Mesendoderm (in vitro differentiated cells): ENCODE results near the gene ACKR4. TPM values are rescaled to one million over a fixed set of nuclear protein-coding genes. Genes with fewer than 3 reads are reported as not detected.

Experiments
- DNase-seq: peaks from one replicate; pipeline ENCODE4 v3.0.0; 2013
- H2AK5ac ChIP-seq: 2 replicates; pipeline ENCODE4 v1.6.1; 2013; ENCODE audit warnings: low read length, inconsistent platforms
- H2BK120ac ChIP-seq: 2 replicates; pipeline ENCODE4 v1.6.1; 2013; ENCODE audit warnings: low read depth, mild to moderate bottlenecking, low read length, moderate library complexity, mixed read lengths
- H2BK15ac ChIP-seq: replicated peaks from 2 replicates; pipeline ENCODE4 v1.6.1; 2013; ENCODE audit warnings: low read depth, mild to moderate bottlenecking, moderate library complexity
- H2BK5ac ChIP-seq: 2 replicates; pipeline ENCODE4 v1.6.1; 2013; ENCODE audit warnings: low read length, inconsistent platforms
- H3K18ac ChIP-seq: 2 replicates; pipeline ENCODE4 v1.6.1; 2013; ENCODE audit warnings: mild to moderate bottlenecking, low read length, mixed read lengths
- H3K23ac ChIP-seq: one replicate; pipeline ENCODE4 v1.6.1; 2013; ENCODE audit warnings: low read length
- H3K27ac ChIP-seq: 2 replicates; pipeline ENCODE4 v1.5.1; 2013; ENCODE audit warnings: low read depth, mild to moderate bottlenecking, inconsistent platforms, low read length, moderate library complexity
- H3K27me3 ChIP-seq: 2 replicates; pipeline ENCODE4 v1.6.1; 2013; ENCODE audit warnings: low read length, control low read depth, mild to moderate bottlenecking, inconsistent platforms; ENCODE audit not compliant: insufficient read depth, poor library complexity
- H3K36me3 ChIP-seq: 2 replicates; pipeline ENCODE4 v1.6.1; 2013; ENCODE audit warnings: low read length, inconsistent platforms; ENCODE audit not compliant: control insufficient read depth, insufficient read depth
- H3K4ac ChIP-seq: one replicate; pipeline ENCODE4 v1.6.1; 2013; ENCODE audit warnings: low read depth, mild to moderate bottlenecking, low read length, moderate library complexity
- H3K4me1 ChIP-seq: 2 replicates; pipeline ENCODE4 v1.6.1; 2013; ENCODE audit warnings: low read depth, low read length, inconsistent platforms; ENCODE audit not compliant: control insufficient read depth
- H3K4me2 ChIP-seq: 2 replicates; pipeline ENCODE4 v1.6.1; 2013; ENCODE audit warnings: low read length
- H3K4me3 ChIP-seq: 2 replicates; pipeline ENCODE4 v1.5.1; 2013; ENCODE audit warnings: mild to moderate bottlenecking, low read length
- H3K56ac ChIP-seq: one replicate; pipeline ENCODE4 v1.6.1; 2013; ENCODE audit warnings: low read length
- H3K79me1 ChIP-seq: 2 replicates; pipeline ENCODE4 v1.6.1; 2013; ENCODE audit warnings: low read length, inconsistent platforms
- H3K79me2 ChIP-seq: 2 replicates; pipeline ENCODE4 v1.6.1; 2013; ENCODE audit warnings: mild to moderate bottlenecking, low read length; ENCODE audit not compliant: control insufficient read depth, insufficient read depth
- H3K9ac ChIP-seq: 2 replicates; pipeline ENCODE4 v1.6.1; 2013; ENCODE audit warnings: low read length, inconsistent platforms
- H4K5ac ChIP-seq: one replicate; pipeline ENCODE4 v1.6.1; 2013; ENCODE audit warnings: low read length
- H4K8ac ChIP-seq: one replicate; pipeline ENCODE4 v1.6.1; 2013; ENCODE audit warnings: low read depth, mild to moderate bottlenecking, control low read depth, low read length, moderate library complexity
- WGBS: extraction: QIAGEN DNeasy Blood & Tissue Kit; methylation state at CpG from one replicate; pipeline ENCODE4 v1.1.7; 2013; ENCODE audit warnings: low lambda C conversion rate, missing lambda C conversion rate; ENCODE audit not compliant: insufficient coverage; ENCODE audit errors: extremely low coverage; 5-methylcytosine and 5-hydroxymethylcytosine counted together
- polyA plus RNA-seq, 2 experiments: library from polyadenylated mRNA; stranded (reverse); fragments of 200-250 nt; gene quantifications; one replicate each; pipeline ENCODE4 v1.2.3, GENCODE V29; 2013

The ACKR4 gene
- not detected for polyA plus RNA-seq (2013, experiment 1 of 2)
- not detected for polyA plus RNA-seq (2013, experiment 2 of 2)

DNA sequence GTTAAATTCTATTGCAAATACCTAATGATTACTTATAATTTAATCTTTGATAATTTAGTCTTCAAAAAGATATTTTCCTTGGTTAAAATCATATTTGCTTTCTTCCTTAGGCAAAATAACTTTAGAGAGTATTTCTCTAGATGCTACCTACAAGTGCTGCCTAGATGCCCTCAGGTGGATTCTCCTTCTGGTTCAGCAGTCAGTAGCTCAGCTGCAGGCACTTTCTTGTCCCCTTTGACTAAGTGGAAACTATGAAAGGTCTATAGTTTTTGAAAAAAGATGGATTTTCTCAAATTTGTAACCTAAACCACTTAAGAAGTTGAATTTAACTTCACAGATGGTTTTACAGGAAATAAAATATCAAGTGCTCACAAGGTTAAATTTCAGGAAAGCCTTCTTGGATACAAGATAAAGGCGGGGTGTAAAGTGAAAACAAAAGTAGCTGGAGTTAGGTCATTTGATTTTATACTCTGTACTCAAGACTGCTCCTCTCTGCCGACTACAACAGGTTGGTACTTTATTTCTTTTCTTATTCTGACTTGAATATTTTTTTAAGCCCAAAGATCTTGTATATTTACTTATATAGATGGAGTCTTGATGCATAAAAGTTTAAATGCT is at the start of gene ACKR4:
Gene ACKR4, plus strand, starts transcription at position 455 of the 618 bp plus-strand sequence. CDS start 3,128 bp downstream, outside the sequence.
- no peak within 1 kb of the TSS for H3K4me3 ChIP-seq
- no peaks in the 10 kb centered on the region for H3K79me2 ChIP-seq
- no peaks in the 10 kb centered on the region for H3K79me1 ChIP-seq
- no peak within 1 kb of the TSS for H4K5ac ChIP-seq
- no peaks in the 10 kb centered on the region for H3K4me1 ChIP-seq
- H2BK120ac ChIP-seq: no peak within 1 kb of the TSS
- no peak for DNase-seq
- H3K36me3 ChIP-seq: no peaks in the 10 kb centered on the region
- H3K23ac ChIP-seq: no peak within 1 kb of the TSS
- H3K18ac ChIP-seq: no peak within 1 kb of the TSS
- H3K4ac ChIP-seq: no peak within 1 kb of the TSS
- H2BK5ac ChIP-seq: no peak within 1 kb of the TSS
- no peak within 1 kb of the TSS for H3K4me2 ChIP-seq
- H2AK5ac ChIP-seq: no peak within 1 kb of the TSS
- H3K27ac ChIP-seq: no peak within 1 kb of the TSS
- no peak within 1 kb of the TSS for H3K9ac ChIP-seq
- no peak within 1 kb of the TSS for H4K8ac ChIP-seq
- no peaks in the 10 kb centered on the region for H3K27me3 ChIP-seq
- H3K56ac ChIP-seq: no peak within 1 kb of the TSS
- WGBS: no CpG with 5 or more reads among the region's 2 CpGs
- no peak within 1 kb of the TSS for H2BK15ac ChIP-seq

DNA sequence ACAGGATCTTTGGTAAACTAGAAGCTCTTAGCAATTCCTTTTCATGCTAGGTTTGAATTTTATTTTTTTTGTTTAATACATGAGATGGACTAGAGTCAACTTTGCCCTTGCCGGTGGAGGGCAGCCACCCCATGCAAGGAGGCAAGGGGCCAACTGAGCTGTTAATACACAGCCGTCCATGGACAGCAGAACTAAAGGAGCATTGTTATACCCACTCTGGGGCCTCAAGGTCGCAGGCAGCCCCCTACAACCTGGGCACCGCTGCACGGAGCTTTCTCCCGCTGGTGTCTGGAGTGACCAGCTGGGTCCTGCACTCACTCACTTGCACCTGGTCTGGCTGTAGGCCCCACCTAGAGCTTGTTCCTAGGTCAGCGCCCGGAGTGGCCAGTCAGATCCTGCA is 47.9 kb upstream of the ACKR4 start:
- Histone ChIP-seq H3K9ac (no peak overlapping the region), H3K27me3 (no peaks in the 10 kb centered on the region), H2BK15ac (no peak overlapping the region), H3K79me1 (no peaks in the 10 kb centered on the region), H2BK120ac (no peak overlapping the region), H4K5ac (no peak overlapping the region), H3K4me1 (no peaks in the 10 kb centered on the region), H3K56ac (no peak overlapping the region), H2AK5ac (no peak overlapping the region), H3K4me2 (no peak overlapping the region), H3K79me2 (no peaks in the 10 kb centered on the region), H3K18ac (no peak overlapping the region), H2BK5ac (no peak overlapping the region), H3K4me3 (no peak overlapping the region), H3K36me3 (no peaks in the 10 kb centered on the region), H3K4ac (no peak overlapping the region), H4K8ac (no peak overlapping the region), H3K27ac (no peak overlapping the region), H3K23ac (no peak overlapping the region)
- WGBS: no CpG with 5 or more reads among the region's 8 CpGs
- no peak for DNase-seq

DNA sequence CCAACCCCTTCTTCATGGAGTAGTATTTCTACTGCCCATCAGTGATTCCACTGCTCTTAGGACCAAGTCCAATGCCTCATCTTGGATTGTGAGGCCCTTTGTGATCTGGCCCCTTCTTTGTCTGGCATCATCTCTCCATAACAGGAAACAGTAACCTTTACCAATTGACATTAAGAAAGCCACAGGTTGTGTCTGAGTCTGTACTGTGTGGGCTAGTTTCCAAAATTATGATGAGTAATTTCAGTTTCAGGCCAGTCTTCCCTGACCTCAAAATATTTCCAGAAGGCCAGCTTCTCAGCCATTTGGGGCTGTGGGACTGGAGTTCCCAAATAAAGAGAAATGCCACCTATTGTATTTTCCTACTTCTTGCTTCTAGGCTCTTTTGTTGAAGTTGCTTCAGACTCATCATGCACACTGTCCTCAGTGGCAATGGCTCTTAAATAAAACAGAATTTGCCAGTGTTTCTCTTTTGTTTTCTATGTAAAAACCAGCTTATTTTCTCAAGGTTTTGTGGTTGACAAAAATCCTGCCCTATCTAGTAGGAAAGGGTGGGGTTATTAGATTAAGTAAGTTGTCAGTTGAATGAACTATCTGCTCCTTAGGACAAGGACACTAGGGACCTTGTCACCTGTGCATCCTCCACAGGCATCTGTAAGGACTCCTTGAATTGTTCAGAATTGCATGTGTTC is 47.0 kb upstream of the ACKR4 start:
- Histone ChIP-seq H3K4me2 (no peak overlapping the region), H3K4ac (no peak overlapping the region), H3K4me3 (no peak overlapping the region), H3K56ac (no peak overlapping the region), H4K8ac (no peak overlapping the region), H3K18ac (no peak overlapping the region), H3K4me1 (no peaks in the 10 kb centered on the region), H3K79me1 (no peaks in the 10 kb centered on the region), H3K27ac (no peak overlapping the region), H2BK120ac (no peak overlapping the region), H2AK5ac (no peak overlapping the region), H3K9ac (no peak overlapping the region), H3K36me3 (no peaks in the 10 kb centered on the region), H3K27me3 (no peaks in the 10 kb centered on the region), H2BK15ac (no peak overlapping the region), H4K5ac (no peak overlapping the region), H3K23ac (no peak overlapping the region), H2BK5ac (no peak overlapping the region), H3K79me2 (no peaks in the 10 kb centered on the region)
- DNase-seq: no peak

DNA sequence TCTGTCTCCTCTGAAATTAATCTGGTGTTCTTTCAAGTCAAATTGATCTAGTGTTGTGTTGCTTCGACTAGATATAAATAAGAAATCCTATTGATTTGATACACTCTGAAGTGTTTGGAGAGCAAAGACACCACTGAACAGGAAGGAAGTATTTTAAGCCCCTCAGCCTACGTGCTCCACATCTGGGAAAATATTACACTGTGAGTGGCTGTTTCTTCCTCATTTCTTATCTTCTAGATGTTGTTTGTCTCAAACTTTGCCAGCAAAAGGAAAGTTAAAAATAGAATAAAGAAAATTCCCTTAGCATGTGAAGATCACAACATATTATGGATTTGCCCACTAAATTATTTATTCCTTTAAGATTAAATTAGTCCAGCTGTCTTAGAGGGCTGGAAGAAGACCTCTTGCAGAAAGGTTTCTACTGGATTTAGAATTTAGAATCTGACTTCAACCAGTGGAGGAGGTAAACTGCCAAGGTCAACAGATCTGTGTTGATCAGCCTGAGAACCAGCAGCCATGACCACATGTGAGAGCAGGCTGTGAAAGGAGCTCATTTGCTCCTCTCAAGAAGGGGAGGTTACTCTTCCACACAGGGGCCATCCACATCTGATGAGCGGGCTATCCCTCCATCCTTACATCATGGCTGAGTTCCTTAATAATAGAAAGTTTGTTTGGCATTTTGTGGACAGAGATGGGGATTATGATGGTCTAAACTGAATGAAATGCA is 46.3 kb upstream of the ACKR4 start:
- no peaks in the 10 kb centered on the region for H3K36me3 ChIP-seq
- WGBS: no CpG with 5 or more reads among the region's 3 CpGs
- no peaks in the 10 kb centered on the region for H3K27me3 ChIP-seq

DNA sequence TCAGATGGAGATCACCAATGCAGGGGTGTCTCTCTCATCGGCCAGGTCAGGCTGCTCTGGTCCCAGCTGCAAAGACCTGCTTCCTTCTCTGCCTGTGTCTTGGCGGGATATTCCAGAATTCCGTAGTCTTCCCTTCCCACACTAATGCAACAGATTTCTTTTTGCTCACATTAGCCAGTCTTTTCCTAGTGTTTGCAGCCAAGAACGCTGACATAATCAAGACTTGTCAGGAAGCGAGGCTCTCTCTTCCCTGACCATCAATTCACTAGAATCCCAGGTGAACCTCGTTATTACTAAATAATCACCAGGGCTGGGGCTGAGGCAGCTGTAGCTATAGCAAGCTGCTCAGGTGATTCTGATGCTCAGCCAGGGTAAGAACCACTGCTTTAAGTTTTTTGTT is 43.2 kb upstream of the ACKR4 start:
- no peaks in the 10 kb centered on the region for H3K79me2 ChIP-seq
- H3K18ac ChIP-seq: no peak overlapping the region
- H3K4me1 ChIP-seq: no peaks in the 10 kb centered on the region
- H3K56ac ChIP-seq: no peak overlapping the region
- H3K27me3 ChIP-seq: no peaks in the 10 kb centered on the region
- H3K4me2 ChIP-seq: no peak overlapping the region
- no peak overlapping the region for H3K23ac ChIP-seq
- DNase-seq: no peak
- H3K79me1 ChIP-seq: no peaks in the 10 kb centered on the region
- H3K4me3 ChIP-seq: no peak overlapping the region
- WGBS: no CpG with 5 or more reads among the region's 6 CpGs
- H4K8ac ChIP-seq: no peak overlapping the region
- H4K5ac ChIP-seq: no peak overlapping the region
- H2BK120ac ChIP-seq: no peak overlapping the region
- no peak overlapping the region for H3K4ac ChIP-seq
- no peak overlapping the region for H3K9ac ChIP-seq
- no peaks in the 10 kb centered on the region for H3K36me3 ChIP-seq
- no peak overlapping the region for H3K27ac ChIP-seq
- no peak overlapping the region for H2AK5ac ChIP-seq
- no peak overlapping the region for H2BK15ac ChIP-seq
- H2BK5ac ChIP-seq: no peak overlapping the region

More for the DNA sequence above, 46.3 kb upstream of the ACKR4 start:
- no peak for DNase-seq
- H4K8ac ChIP-seq: no peak overlapping the region
- H2AK5ac ChIP-seq: no peak overlapping the region
- H3K18ac ChIP-seq: no peak overlapping the region
- H2BK120ac ChIP-seq: no peak overlapping the region
- H3K79me2 ChIP-seq: no peaks in the 10 kb centered on the region
- H4K5ac ChIP-seq: no peak overlapping the region
- H3K27ac ChIP-seq: no peak overlapping the region
- H3K4me3 ChIP-seq: no peak overlapping the region
- no peak overlapping the region for H2BK15ac ChIP-seq
- no peak overlapping the region for H3K23ac ChIP-seq
- no peaks in the 10 kb centered on the region for H3K4me1 ChIP-seq
- no peak overlapping the region for H2BK5ac ChIP-seq
- H3K4me2 ChIP-seq: no peak overlapping the region
- H3K79me1 ChIP-seq: no peaks in the 10 kb centered on the region
- H3K56ac ChIP-seq: no peak overlapping the region
- H3K4ac ChIP-seq: no peak overlapping the region
- no peak overlapping the region for H3K9ac ChIP-seq
